HG03575 (cell line): ENCODE results near the gene SLC3A2.
"Not testable (repeated sequence)": the region's sequence is repeated elsewhere in the genome, so short reads cannot be mapped to it uniquely, and the experiment has no call there.

Source experiments
- ATAC-seq: cut with Tn5 transposase; IDR thresholded peaks from one replicate; pipeline ENCODE4 v1.9.1; 2021; ENCODE audit not compliant: unreplicated experiment, insufficient number of reproducible peaks, low FRiP score; ENCODE audit errors: extremely low read depth

The SLC3A2 gene

GRCh38 chr11:62880803-62881578, at the start of gene SLC3A2:
Gene SLC3A2, plus strand, starts transcription at chr11:62880896. Its CDS starts 128 bp downstream, at chr11:62881024.
- no peak for ATAC-seq

- ATAC-seq = no peak
Observed at GRCh38 chr11:62830904-62831519, 49.7 kb upstream of the SLC3A2 start.

- ATAC-seq = peak; percentile 38
Observed at GRCh38 chr11:62831520-62832335, 49.0 kb upstream of the SLC3A2 start, which contains the start of gene STX5. Gene STX5, minus strand, starts transcription at chr11:62832051. Its CDS starts 808 bp downstream, at chr11:62831243.

GRCh38 chr11:62832336-62833234, 48.1 kb upstream of the SLC3A2 start, which contains the start of gene TEX54:
Gene TEX54, minus strand, starts transcription at chr11:62832841.
- no peak for ATAC-seq

GRCh38 chr11:62835336-62835735, 45.4 kb upstream of the SLC3A2 start:
- ATAC-seq = no peak

- ATAC-seq = peak; percentile 32
Observed at GRCh38 chr11:62839050-62839945, 41.4 kb upstream of the SLC3A2 start, which contains the start of gene WDR74. Gene WDR74, minus strand, starts transcription at chr11:62839590. Its CDS starts 20 bp downstream, at chr11:62839570.

GRCh38 chr11:62840721-62841360, 39.9 kb upstream of the SLC3A2 start:
- ATAC-seq = not testable (repeated sequence)

GRCh38 chr11:62841361-62842170, 39.1 kb upstream of the SLC3A2 start:
- ATAC-seq = no peak

- no peak for ATAC-seq
Observed at GRCh38 chr11:62842171-62842741, 38.4 kb upstream of the SLC3A2 start.

- not testable (repeated sequence) for ATAC-seq
Observed at GRCh38 chr11:62842891-62843290, 37.8 kb upstream of the SLC3A2 start.

- no peak for ATAC-seq
Observed at GRCh38 chr11:62843466-62843865, 37.2 kb upstream of the SLC3A2 start.

- ATAC-seq = no peak
Observed at GRCh38 chr11:62844154-62844553, 36.5 kb upstream of the SLC3A2 start.

GRCh38 chr11:62846177-62846576, 34.5 kb upstream of the SLC3A2 start:
- ATAC-seq = no peak

GRCh38 chr11:62847767-62848314, 32.9 kb upstream of the SLC3A2 start:
- ATAC-seq = no peak

GRCh38 chr11:62850911-62851806, 29.5 kb upstream of the SLC3A2 start:
- ATAC-seq = no peak
